Cardiac muscle cell (in vitro differentiated cells and primary cell): Measurements from ENCODE around the gene CUL4A. TPM values are rescaled to one million over a fixed set of nuclear protein-coding genes. Genes with fewer than 3 reads are reported as not detected.

ENCODE experiments used
- DNase-seq, 2 donors: peaks; one replicate each; pipeline versions ENCODE4 v3.0.0 to v3.0.0-alpha.2; 2010 to 2017; ENCODE audit warnings: low read depth in 1 of 2, low spot score in 1 of 2
- H3K27ac ChIP-seq: fragments of 200-600 bp; sonication (generic); 2 replicates; pipeline ENCODE4 v1.5.1; 2016
- H3K27me3 ChIP-seq: fragments of 200-600 bp; sonication (generic); 2 replicates; pipeline ENCODE4 v1.6.0; 2016; ENCODE audit warnings: control low read depth
- H3K36me3 ChIP-seq: fragments of 200-600 bp; sonication (generic); 2 replicates; pipeline ENCODE4 v1.5.1; 2016; ENCODE audit warnings: control low read depth
- H3K4me1 ChIP-seq: fragments of 200-600 bp; sonication (generic); 2 replicates; pipeline ENCODE4 v1.8.1; 2017; ENCODE audit warnings: low read depth, mild to moderate bottlenecking, mixed run types
- H3K4me3 ChIP-seq: fragments of 200-600 bp; sonication (generic); 2 replicates; pipeline ENCODE4 v1.5.1; 2016; ENCODE audit warnings: mild to moderate bottlenecking
- H3K9me3 ChIP-seq: fragments of 200-600 bp; sonication (generic); 2 replicates; pipeline ENCODE4 v1.5.1; 2017; ENCODE audit warnings: low read depth, mild to moderate bottlenecking, control low read depth
- polyA plus RNA-seq: library from polyadenylated mRNA; unstranded; fragments of >200 nt; fragmentation: Nextera tagmentation; extraction: Ambion mirVana; gene quantifications from 2 replicates; pipeline ENCODE4 v1.2.1, GENCODE V29; 2016
- total RNA-seq: library from RNA; depleted of rRNA; stranded (reverse); fragments of >200 nt; gene quantifications from 2 replicates; pipeline ENCODE4 v1.2.3, GENCODE V29; 2016
- TF ChIP-seq, protein P1 (sequence below): IDR thresholded peaks from 2 replicates; pipeline ENCODE4 v1.5.1; 2012; ENCODE audit warnings: low read depth, mild to moderate bottlenecking, low read length

CUL4A gene
- total and polyA plus RNA-seq, 2 experiments from 2014 or later: 57.7 to 89.3 TPM

DNA sequence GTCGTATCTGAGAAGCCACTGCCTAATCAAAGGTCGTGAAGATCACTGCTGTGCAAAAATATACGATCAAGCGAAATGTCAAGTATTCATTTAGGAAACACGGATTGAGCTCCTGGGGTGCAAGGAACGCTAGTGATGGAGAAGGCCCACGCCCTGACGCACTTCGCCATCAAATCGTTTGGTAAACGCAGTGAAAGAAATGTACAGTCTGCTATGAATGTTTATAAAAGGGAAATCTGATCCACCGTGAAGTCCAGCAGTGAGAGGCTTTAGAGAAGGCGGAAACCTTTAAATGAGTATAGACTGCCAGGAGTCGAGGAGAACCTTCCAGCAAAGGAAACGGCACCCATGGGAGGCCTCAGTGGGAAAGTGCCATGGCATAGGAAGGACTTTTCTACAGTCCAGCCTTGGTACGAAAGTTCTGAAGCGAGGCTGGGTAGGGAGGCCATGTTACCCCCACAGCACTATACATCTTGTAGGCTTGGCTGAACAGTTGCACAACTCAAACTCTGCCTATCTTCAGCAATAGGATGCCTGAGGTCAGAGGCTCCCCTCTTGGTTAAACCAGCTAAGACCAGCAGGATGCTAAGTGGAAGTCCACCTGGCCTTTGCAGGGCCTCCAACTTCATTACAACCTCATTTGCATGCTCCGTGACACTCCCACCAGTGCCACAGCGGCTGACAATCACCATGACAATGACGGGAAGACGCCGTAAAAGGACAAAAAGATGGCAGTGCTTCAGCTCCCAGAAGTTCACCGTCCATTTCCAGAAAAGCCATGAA lies 21.3 kb upstream of the CUL4A start:
- DNase-seq: no peak
- peaks cover 20% of the 10 kb centered on the region for H3K36me3 ChIP-seq
- H3K27me3 ChIP-seq: no peaks in the 10 kb centered on the region
- no peaks in the 10 kb centered on the region for H3K4me1 ChIP-seq
- no peaks in the 10 kb centered on the region for H3K9me3 ChIP-seq
- H3K27ac ChIP-seq: no peak overlapping the region
- TF ChIP-seq, protein P1, sequence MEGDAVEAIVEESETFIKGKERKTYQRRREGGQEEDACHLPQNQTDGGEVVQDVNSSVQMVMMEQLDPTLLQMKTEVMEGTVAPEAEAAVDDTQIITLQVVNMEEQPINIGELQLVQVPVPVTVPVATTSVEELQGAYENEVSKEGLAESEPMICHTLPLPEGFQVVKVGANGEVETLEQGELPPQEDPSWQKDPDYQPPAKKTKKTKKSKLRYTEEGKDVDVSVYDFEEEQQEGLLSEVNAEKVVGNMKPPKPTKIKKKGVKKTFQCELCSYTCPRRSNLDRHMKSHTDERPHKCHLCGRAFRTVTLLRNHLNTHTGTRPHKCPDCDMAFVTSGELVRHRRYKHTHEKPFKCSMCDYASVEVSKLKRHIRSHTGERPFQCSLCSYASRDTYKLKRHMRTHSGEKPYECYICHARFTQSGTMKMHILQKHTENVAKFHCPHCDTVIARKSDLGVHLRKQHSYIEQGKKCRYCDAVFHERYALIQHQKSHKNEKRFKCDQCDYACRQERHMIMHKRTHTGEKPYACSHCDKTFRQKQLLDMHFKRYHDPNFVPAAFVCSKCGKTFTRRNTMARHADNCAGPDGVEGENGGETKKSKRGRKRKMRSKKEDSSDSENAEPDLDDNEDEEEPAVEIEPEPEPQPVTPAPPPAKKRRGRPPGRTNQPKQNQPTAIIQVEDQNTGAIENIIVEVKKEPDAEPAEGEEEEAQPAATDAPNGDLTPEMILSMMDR: no peak
- no peak overlapping the region for H3K4me3 ChIP-seq

DNA sequence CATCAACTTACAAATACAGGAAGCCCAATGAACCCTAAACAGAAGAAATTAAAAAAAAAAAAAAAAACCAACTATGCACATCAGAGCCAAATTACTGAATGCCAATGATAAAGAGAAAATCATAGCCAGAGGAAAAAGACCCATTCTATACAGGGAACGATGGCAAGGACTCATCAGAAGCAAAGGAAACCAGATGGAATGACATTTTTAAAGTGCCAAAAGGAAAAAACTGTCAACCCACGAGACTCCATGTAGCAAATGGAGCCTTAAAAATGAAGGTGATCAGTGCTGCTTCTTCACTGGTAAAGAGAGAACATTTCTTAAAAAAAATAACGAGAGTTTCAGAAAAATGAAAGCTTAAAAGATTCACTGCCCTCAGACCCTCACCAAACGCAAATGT lies 19.2 kb upstream of the CUL4A start:
- no peak overlapping the region for H3K27ac ChIP-seq
- H3K4me1 ChIP-seq: no peaks in the 10 kb centered on the region
- no peaks in the 10 kb centered on the region for H3K27me3 ChIP-seq
- TF ChIP-seq, protein P1: no peak
- DNase-seq: no peak
- H3K36me3 ChIP-seq: peaks cover 25% of the 10 kb centered on the region
- no peak overlapping the region for H3K4me3 ChIP-seq
- H3K9me3 ChIP-seq: no peaks in the 10 kb centered on the region

DNA sequence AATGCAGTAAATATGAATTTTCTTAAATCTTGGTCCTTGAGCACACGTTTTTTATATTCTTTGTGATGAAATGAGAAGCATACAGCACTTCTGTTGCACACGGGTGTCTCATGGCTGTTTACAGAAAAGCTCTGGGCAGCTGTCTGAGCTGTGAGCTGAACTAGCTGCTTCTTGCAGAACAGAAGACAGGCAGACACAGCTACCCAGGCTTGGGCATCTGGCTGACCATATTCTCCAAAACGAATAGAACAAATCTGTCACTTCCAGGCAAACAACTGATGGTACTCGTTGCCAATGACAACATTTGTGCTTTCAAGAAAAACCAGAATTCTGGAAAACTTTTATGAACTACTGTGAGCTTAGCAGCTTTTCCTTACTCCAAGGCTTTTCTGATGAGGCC lies 17.1 kb upstream of the CUL4A start:
- Histone ChIP-seq H3K27me3 (no peaks in the 10 kb centered on the region), H3K27ac (no peak overlapping the region), H3K36me3 (peaks cover 40% of the 10 kb centered on the region), H3K9me3 (no peaks in the 10 kb centered on the region), H3K4me1 (no peaks in the 10 kb centered on the region), H3K4me3 (no peak overlapping the region)
- TF ChIP-seq, protein P1: no peak
- DNase-seq: no peak

DNA sequence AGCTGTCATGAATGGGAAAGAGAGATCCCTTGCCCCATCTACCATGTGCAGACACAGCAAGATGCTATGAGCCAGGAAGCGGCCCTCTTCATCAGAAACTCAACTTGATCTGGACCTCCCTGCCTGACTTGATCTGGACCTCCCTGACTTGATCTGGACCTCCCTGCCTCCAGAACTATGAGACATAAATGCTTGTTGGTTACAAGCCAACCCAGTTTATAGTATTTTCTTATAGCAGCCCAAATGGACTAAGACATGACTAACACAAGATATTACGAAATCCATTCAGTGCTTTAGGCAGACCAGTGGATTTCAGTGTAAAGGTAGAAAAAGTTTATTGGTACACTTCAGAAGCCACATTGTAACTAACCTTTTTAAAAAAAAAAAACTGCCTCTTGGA lies 16.5 kb upstream of the CUL4A start:
- Histone ChIP-seq H3K9me3 (no peaks in the 10 kb centered on the region), H3K4me3 (no peak overlapping the region), H3K27ac (no peak overlapping the region), H3K36me3 (peaks cover 45% of the 10 kb centered on the region), H3K4me1 (no peaks in the 10 kb centered on the region), H3K27me3 (no peaks in the 10 kb centered on the region)
- TF ChIP-seq, protein P1: no peak
- DNase-seq: peak in 1 of 2 donors; percentile 74

DNA sequence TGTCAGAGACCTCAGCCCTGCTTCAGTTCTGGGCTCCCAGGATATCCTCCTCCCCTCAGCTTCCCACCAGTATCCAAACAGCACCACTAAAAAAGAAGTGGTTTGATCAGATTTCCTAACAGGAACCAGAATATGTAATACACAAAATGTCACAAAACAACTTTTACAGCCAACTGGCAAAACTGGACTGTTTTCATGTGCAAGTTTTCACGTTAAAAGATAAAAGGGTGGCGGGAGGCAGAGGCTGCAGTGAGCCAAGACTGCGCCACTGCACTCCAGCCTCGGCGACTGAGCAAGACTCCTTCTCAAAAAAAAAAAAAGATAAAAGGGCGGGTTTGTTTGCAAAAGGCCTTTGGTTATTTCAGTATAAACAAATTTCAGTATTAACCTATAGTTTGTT lies 14.1 kb upstream of the CUL4A start:
- TF ChIP-seq, protein P1: no peak
- H3K36me3 ChIP-seq: peaks cover 55% of the 10 kb centered on the region
- H3K27me3 ChIP-seq: no peaks in the 10 kb centered on the region
- no peak overlapping the region for H3K27ac ChIP-seq
- no peak for DNase-seq
- H3K4me1 ChIP-seq: no peaks in the 10 kb centered on the region
- no peak overlapping the region for H3K4me3 ChIP-seq
- no peaks in the 10 kb centered on the region for H3K9me3 ChIP-seq
